ENCODE data around the gene ZFPM1. TPM values are rescaled to one million over a fixed set of nuclear protein-coding genes. Genes with fewer than 3 reads are reported as not detected.

The ZFPM1 gene
- total and polyA plus RNA-seq, 2 of the 8 experiments (the other 6 are each of a cell fraction or from before 2014, with no cell fraction given): 0.74 to 4.8 TPM

GRCh38 chr16:88523309-88524161, 70.5 kb downstream of the ZFPM1 start:
- no peak overlapping the region for H2BK12ac ChIP-seq (ENCODE audit: low read depth, low read length)
- H4K5ac ChIP-seq (ENCODE audit: insufficient read length, low read depth, low read length): no peak overlapping the region
- H2BK20ac ChIP-seq (ENCODE audit: low read length): no peak overlapping the region
- POLR2A ChIA-PET (ENCODE audit: partially characterized antibody): interaction anchor here (1.1 kb wide), 1 partner anchor 26 kb away, joined by 3 read pairs; no protein-coding TSS in a partner anchor
- H3K79me2 ChIP-seq (ENCODE audit: control insufficient read depth in 1 of 2, insufficient read depth in 2 of 2, low read length in 2 of 2): no peaks in the 10 kb centered on the region
- no peak overlapping the region for H3K23ac ChIP-seq (ENCODE audit: insufficient read length)
- no peaks in the 10 kb centered on the region for H3K36me3 ChIP-seq (ENCODE audit: control insufficient read depth in 2 of 4, insufficient read depth in 4 of 4, low read length in 3 of 4)
- TF ChIP-seq RBBP5 (IDR thresholded peaks at IDR 0.05; ENCODE audit: borderline replicate concordance, low read depth, low read length) (no peak), RNF2 (IDR thresholded peaks at IDR 0.05; ENCODE audit: borderline replicate concordance, low read depth, low read length, missing control alignments, poor library complexity, severe bottlenecking) (no peak), RFX5 (IDR thresholded peaks at IDR 0.05; ENCODE audit: borderline replicate concordance, low read depth, low read length) (no peak)
- no peak overlapping the region for H2BK15ac ChIP-seq (ENCODE audit: low read length)
- 87% methylated on average over 25 of the region's 47 CpGs; no CpG with 5 or more reads in 1 of the 2 experiments for WGBS, 2 experiments (ENCODE audit: extremely low coverage in 1 of 2, insufficient coverage in 1 of 2, insufficient read length in 1 of 2, insufficient replicate concordance in 2 of 2, low coverage in 1 of 2, low lambda C conversion rate in 2 of 2, missing lambda C conversion rate in 1 of 2)
- H4K91ac ChIP-seq (replicated peaks; ENCODE audit: insufficient read length, low read length): no peak overlapping the region
- no peak overlapping the region for H3K56ac ChIP-seq (replicated peaks; ENCODE audit: insufficient read length, low read depth, low read length)
- no peak overlapping the region for H2AFZ ChIP-seq (ENCODE audit: low read length)
- FAIRE-seq (no peak), DNase-seq (ENCODE audit: low read depth in 1 of 2, low spot score in 2 of 2) (no peak)
- H3K27me3 ChIP-seq (replicated peaks in 1 of 4; ENCODE audit: control insufficient read depth in 3 of 4, extremely low read depth in 1 of 4, insufficient read depth in 3 of 4, low read length in 3 of 4): no peaks in the 10 kb centered on the region
- no peak overlapping the region for H3K14ac ChIP-seq (ENCODE audit: insufficient read length)
- CTCF ChIA-PET (ENCODE audit: partially characterized antibody): interaction anchor here (2.0 to 4.6 kb wide), 2 partner anchors 35 to 79 kb away, joined by 9 to 21 read pairs; no protein-coding TSS in a partner anchor
- H3K18ac ChIP-seq (ENCODE audit: extremely low read depth, low read length): no peak overlapping the region
- H2BK120ac ChIP-seq (replicated peaks; ENCODE audit: low read depth, low read length): no peak overlapping the region
- no peak overlapping the region for H3K4me2 ChIP-seq (ENCODE audit: insufficient read depth in 1 of 2, low read depth in 2 of 2, low read length in 2 of 2)
- peak overlapping the region; percentile 51; the same call in 1 of the 2 replicates for H4K8ac ChIP-seq (ENCODE audit: extremely low read depth, insufficient read depth, low read length)
- H3K27ac ChIP-seq (ENCODE audit: low read depth, low read length): no peak overlapping the region
- no peak overlapping the region for H3K4ac ChIP-seq (replicated peaks; ENCODE audit: insufficient read length, low read depth, low read length)
- H3K4me1 ChIP-seq (replicated peaks in 1 of 4; ENCODE audit: control insufficient read depth in 3 of 4, insufficient read depth in 4 of 4, low read length in 3 of 4): peaks cover 0 to 15% (median 7%) of the 10 kb centered on the region in 4 experiments; a peak in 5 of 7 replicates
- no peak overlapping the region for H3K9ac ChIP-seq (replicated peaks in 1 of 4; ENCODE audit: extremely low read depth in 1 of 4, low read depth in 3 of 4, low read length in 3 of 4)
- H3K23me2 ChIP-seq (ENCODE audit: low read depth, low read length): peaks cover 25% of the 10 kb centered on the region; the same call in 1 of the 2 replicates
- H3K9me3 ChIP-seq (ENCODE audit: insufficient read depth in 2 of 2, low read depth in 1 of 2, low read length in 1 of 2): no peaks in the 10 kb centered on the region
- no peak overlapping the region for H3K4me3 ChIP-seq (ENCODE audit: extremely low read depth in 1 of 4, insufficient read depth in 2 of 4, low read depth in 3 of 4, low read length in 4 of 4)
- no peaks in the 10 kb centered on the region for H3K79me1 ChIP-seq (ENCODE audit: low read depth, low read length)
- H2AK5ac ChIP-seq (ENCODE audit: low read depth, low read length): no peak overlapping the region
- H2BK5ac ChIP-seq (ENCODE audit: low read depth, low read length): no peak overlapping the region
- peaks cover 1 to 12% of the 10 kb centered on the region in 2 experiments for H4K20me1 ChIP-seq (replicated peaks in 1 of 2; ENCODE audit: control insufficient read depth in 1 of 2, insufficient read depth in 2 of 2, low read length in 2 of 2)
